ENCODE results near the gene TRAF5. TPM values are rescaled to one million over a fixed set of nuclear protein-coding genes. Genes with fewer than 3 reads are reported as not detected.
"Not testable (repeated sequence)": the region's sequence is repeated elsewhere in the genome, so short reads cannot be mapped to it uniquely, and the experiment has no call there.

TRAF5 gene
- total RNA-seq, 2 experiments from 2014 or later = 42.5 to 44.6 TPM

GRCh38 chr1:211416246-211416627 is 89.6 kb downstream of the TRAF5 start:
- peak overlapping the region; percentile 24 for H3K4me3 Mint-ChIP-seq
- POLR2A ChIA-PET = interaction anchor here (1.3 to 1.4 kb wide), 2 partner anchors 33 to 155 kb away, joined by 4 to 6 read pairs; no protein-coding TSS in a partner anchor
- CTCF ChIA-PET = interaction anchor here (0.7 to 1.6 kb wide), 5 partner anchors 35 to 95 kb away, joined by 3 to 4 read pairs (median 3); no protein-coding TSS in a partner anchor

GRCh38 chr1:211416628-211417323 is 90.1 kb downstream of the TRAF5 start:
- CTCF ChIA-PET = interaction anchor here (0.7 to 1.6 kb wide), 5 partner anchors 36 to 96 kb away, joined by 3 to 4 read pairs (median 3); no protein-coding TSS in a partner anchor
- intact Hi-C loops (cut with micrococcal nuclease) = loop anchor here (1.0 to 5.0 kb wide), 4 partner anchors 34 to 98 kb away; no protein-coding TSS in a partner anchor
- H3K36me3 Mint-ChIP-seq, H3K9me3 Mint-ChIP-seq, H3K27me3 Mint-ChIP-seq: not testable (repeated sequence)
- H3K27ac Mint-ChIP-seq = peak overlapping the region; percentile 80
- POLR2A ChIA-PET = interaction anchor here (1.3 to 1.4 kb wide), 2 partner anchors 34 to 156 kb away, joined by 4 to 6 read pairs; no protein-coding TSS in a partner anchor
- peak overlapping the region; percentile 65 for H3K4me3 Mint-ChIP-seq
- peaks cover 19% of the 10 kb centered on the region for H3K4me1 Mint-ChIP-seq (ENCODE audit: low read depth)
- peak; percentile 55 for DNase-seq

More at GRCh38 chr1:211416246-211416627, 89.6 kb downstream of the TRAF5 start:
- Mint-ChIP-seq H3K4me1 (ENCODE audit: low read depth) (peaks cover 19% of the 10 kb centered on the region), H3K27ac (peak overlapping the region; percentile 23)
- intact Hi-C loops (cut with micrococcal nuclease) = loop anchor here (2.0 to 5.0 kb wide), 3 partner anchors 33 to 93 kb away; no protein-coding TSS in a partner anchor
- H3K9me3 Mint-ChIP-seq, H3K27me3 Mint-ChIP-seq, H3K36me3 Mint-ChIP-seq: not testable (repeated sequence)
- peak; percentile 23 for DNase-seq

- CTCF ChIA-PET = no interaction called here
- peaks cover 19% of the 10 kb centered on the region for H3K4me1 Mint-ChIP-seq (ENCODE audit: low read depth)
- no peak overlapping the region for H3K4me3 Mint-ChIP-seq
- DNase-seq = peak; percentile 36
- no peaks in the 10 kb centered on the region for H3K27me3 Mint-ChIP-seq
- intact Hi-C loops (cut with micrococcal nuclease) = no loop called here
- H3K9me3 Mint-ChIP-seq = no peaks in the 10 kb centered on the region
- no peaks in the 10 kb centered on the region for H3K36me3 Mint-ChIP-seq
- H3K27ac Mint-ChIP-seq = no peak overlapping the region
- POLR2A ChIA-PET = no interaction called here
Measured at GRCh38 chr1:211420389-211420788, 93.8 kb downstream of the TRAF5 start.

GRCh38 chr1:211420845-211421454 is 94.3 kb downstream of the TRAF5 start:
- ChIA-PET CTCF (no interaction called here), POLR2A (no interaction called here)
- no peaks in the 10 kb centered on the region for H3K36me3 Mint-ChIP-seq
- peaks cover 17% of the 10 kb centered on the region for H3K4me1 Mint-ChIP-seq (ENCODE audit: low read depth)
- intact Hi-C loops (cut with micrococcal nuclease) = no loop called here
- no peak overlapping the region for H3K4me3 Mint-ChIP-seq
- no peaks in the 10 kb centered on the region for H3K27me3 Mint-ChIP-seq
- no peaks in the 10 kb centered on the region for H3K9me3 Mint-ChIP-seq
- H3K27ac Mint-ChIP-seq = no peak overlapping the region
- no peak for DNase-seq

- intact Hi-C loops (cut with micrococcal nuclease) = no loop called here
- no peak overlapping the region for H3K27ac Mint-ChIP-seq
- no peaks in the 10 kb centered on the region for H3K9me3 Mint-ChIP-seq
- H3K36me3 Mint-ChIP-seq = no peaks in the 10 kb centered on the region
- no peak overlapping the region for H3K4me3 Mint-ChIP-seq
- no peak for DNase-seq
- CTCF ChIA-PET = no interaction called here
- POLR2A ChIA-PET = no interaction called here
- peaks cover 8% of the 10 kb centered on the region for H3K4me1 Mint-ChIP-seq (ENCODE audit: low read depth)
- no peaks in the 10 kb centered on the region for H3K27me3 Mint-ChIP-seq
Measured at GRCh38 chr1:211424018-211424417, 97.4 kb downstream of the TRAF5 start.

Other genes starting within 250 kb of the TRAF5 start
- gene KCNH1, start 192.7 kb upstream of the TRAF5 start, total RNA-seq = not detected
- 10 to 100 TPM; 30.2 to 32.7 TPM for gene RCOR3, start 67.5 kb upstream of the TRAF5 start, total RNA-seq
- not detected for gene RD3, start 165.3 kb downstream of the TRAF5 start, total RNA-seq